MM.1S (cell line): ENCODE data around the gene LZTS2.

Experiments used
- CTCF ChIP-seq: fragments of 300-600 bp; sonication (generic); IDR thresholded peaks from 2 replicates; pipeline ENCODE4 v1.5.1; 2016; ENCODE audit warnings: antibody characterized with exemption, low read length, mixed read lengths
- EZH2 ChIP-seq: fragments of 300-600 bp; sonication (generic); optimal IDR thresholded peaks from 2 replicates; pipeline ENCODE3; 2017; ENCODE audit warnings: low read depth, mild to moderate bottlenecking, antibody characterized with exemption, low read length, mixed read lengths
- EZH2phosphoT487 ChIP-seq: fragments of 300-600 bp; sonication (generic); IDR thresholded peaks from 2 replicates; pipeline ENCODE4 v1.6.1; 2018; ENCODE audit warnings: antibody characterized with exemption, low read length

- TF ChIP-seq CTCF (no peak), EZH2 (no peak), EZH2phosphoT487 (no peak)
Observed at GRCh38 chr10:100995181-100995580, 4.4 kb upstream of the LZTS2 start.
